MM.1S (cell line): ENCODE data around the gene MZT2A.
"Not testable (repeated sequence)": the region's sequence is repeated elsewhere in the genome, so short reads cannot be mapped to it uniquely, and the experiment has no call there.

Source experiments
- DNase-seq: peaks from one replicate; pipeline ENCODE4 v3.0.0-alpha.2; 2015
- H2AFZ ChIP-seq: fragments of 300-600 bp; sonication (generic); 2 replicates; pipeline ENCODE4 v1.6.0; 2016; ENCODE audit warnings: antibody characterized with exemption, low read length
- H3F3A ChIP-seq: fragments of 300-600 bp; sonication (generic); 2 replicates; pipeline ENCODE4 v1.6.1; 2016; ENCODE audit warnings: mild to moderate bottlenecking, antibody characterized with exemption, low read length, moderate library complexity, mixed read lengths; ENCODE audit not compliant: insufficient read depth
- H3K27ac ChIP-seq: fragments of 300-600 bp; sonication (generic); 2 replicates; pipeline ENCODE4 v1.5.1; 2016; ENCODE audit warnings: mild to moderate bottlenecking, low read length
- H3K27me3 ChIP-seq: fragments of 300-600 bp; sonication (generic); replicated peaks from 2 replicates; pipeline ENCODE4 v1.6.0; 2016; ENCODE audit warnings: low read length; ENCODE audit not compliant: insufficient read depth
- H3K36me3 ChIP-seq: fragments of 300-600 bp; sonication (generic); replicated peaks from 2 replicates; pipeline ENCODE4 v1.6.1; 2016; ENCODE audit warnings: mild to moderate bottlenecking, low read length, mixed read lengths; ENCODE audit not compliant: insufficient read depth
- H3K4me1 ChIP-seq: fragments of 300-600 bp; sonication (generic); 2 replicates; pipeline ENCODE4 v1.6.1; 2016; ENCODE audit warnings: low read length, mixed read lengths
- H3K4me2 ChIP-seq: fragments of 300-600 bp; sonication (generic); 2 replicates; pipeline ENCODE4 v1.6.0; 2016; ENCODE audit warnings: low read depth, low read length
- H3K4me3 ChIP-seq: fragments of 300-600 bp; sonication (generic); 2 replicates; pipeline ENCODE4 v1.5.1; 2016; ENCODE audit warnings: low read length, mixed read lengths
- H3K79me2 ChIP-seq: fragments of 300-600 bp; sonication (generic); 2 replicates; pipeline ENCODE4 v1.6.1; 2016; ENCODE audit warnings: mixed run types, low read length, mixed read lengths
- H3K9ac ChIP-seq: fragments of 300-600 bp; sonication (generic); 2 replicates; pipeline ENCODE4 v1.6.1; 2016; ENCODE audit warnings: low read length, mixed read lengths
- H3K9me2 ChIP-seq: fragments of 300-600 bp; sonication (generic); replicated peaks from 2 replicates; pipeline ENCODE4 v1.6.1; 2016; ENCODE audit warnings: mild to moderate bottlenecking, low read length, mixed read lengths; ENCODE audit not compliant: insufficient read depth
- H3K9me3 ChIP-seq: fragments of 300-600 bp; sonication (generic); replicated peaks from 2 replicates; pipeline ENCODE4 v1.6.1; 2016; ENCODE audit warnings: mild to moderate bottlenecking, low read length, mixed read lengths; ENCODE audit not compliant: insufficient read depth
- H4K20me1 ChIP-seq: fragments of 300-600 bp; sonication (generic); 2 replicates; pipeline ENCODE4 v1.6.1; 2016; ENCODE audit warnings: mild to moderate bottlenecking, low read length, moderate library complexity, mixed read lengths; ENCODE audit not compliant: insufficient read depth
- CTCF ChIP-seq: fragments of 300-600 bp; sonication (generic); IDR thresholded peaks from 2 replicates; pipeline ENCODE4 v1.5.1; 2016; ENCODE audit warnings: antibody characterized with exemption, low read length, mixed read lengths
- EZH2 ChIP-seq: fragments of 300-600 bp; sonication (generic); optimal IDR thresholded peaks from 2 replicates; pipeline ENCODE3; 2017; ENCODE audit warnings: low read depth, mild to moderate bottlenecking, antibody characterized with exemption, low read length, mixed read lengths
- EZH2phosphoT487 ChIP-seq: fragments of 300-600 bp; sonication (generic); IDR thresholded peaks from 2 replicates; pipeline ENCODE4 v1.6.1; 2018; ENCODE audit warnings: antibody characterized with exemption, low read length

MZT2A gene

GRCh38 chr2:131495506-131495905 is 3.3 kb upstream of the MZT2A start:
- H3K4me3 ChIP-seq, H3K4me1 ChIP-seq, H3K9me2 ChIP-seq, H3K27ac ChIP-seq, H3K4me2 ChIP-seq, H2AFZ ChIP-seq, H3F3A ChIP-seq, H3K27me3 ChIP-seq, H3K36me3 ChIP-seq, H3K9me3 ChIP-seq, DNase-seq, H3K9ac ChIP-seq: not testable (repeated sequence)
- peaks cover 13% of the 10 kb centered on the region; the same call in 1 of the 2 replicates for H4K20me1 ChIP-seq
- H3K79me2 ChIP-seq: peaks cover 83% of the 10 kb centered on the region

- DNase-seq: peak; percentile 35
- TF ChIP-seq CTCF (no peak), EZH2 (no peak), EZH2phosphoT487 (no peak)
- H2AFZ ChIP-seq: peak overlapping the region; percentile 75
- H3K36me3 ChIP-seq: no peaks in the 10 kb centered on the region
- H3K4me1 ChIP-seq: peaks cover 3% of the 10 kb centered on the region; the same call in 1 of the 2 replicates
- H3K27ac ChIP-seq: peak overlapping the region; percentile 97
- peak overlapping the region; percentile 83 for H3K4me2 ChIP-seq
- H3K9me3 ChIP-seq: no peaks in the 10 kb centered on the region
- no peaks in the 10 kb centered on the region for H3K27me3 ChIP-seq
- H3K79me2 ChIP-seq: peaks cover 84% of the 10 kb centered on the region
- H4K20me1 ChIP-seq: peaks cover 13% of the 10 kb centered on the region; the same call in 1 of the 2 replicates
- peak overlapping the region; percentile 99 for H3K9ac ChIP-seq
- H3K4me3 ChIP-seq: peak overlapping the region; percentile 99
- H3F3A ChIP-seq: peaks cover 4% of the 10 kb centered on the region; the same call in 1 of the 2 replicates
- H3K9me2 ChIP-seq: no peaks in the 10 kb centered on the region
Observed at GRCh38 chr2:131493199-131493968, 1.2 kb upstream of the MZT2A start.

GRCh38 chr2:131492418-131493198 is 411 bp upstream of the MZT2A start:
- Histone ChIP-seq H3K4me2 (peak overlapping the region; percentile 87), H4K20me1 (peaks cover 13% of the 10 kb centered on the region; the same call in 1 of the 2 replicates), H3K36me3 (no peaks in the 10 kb centered on the region), H3K79me2 (peaks cover 84% of the 10 kb centered on the region), H3K27me3 (no peaks in the 10 kb centered on the region), H3F3A (peaks cover 4% of the 10 kb centered on the region; the same call in 1 of the 2 replicates), H3K9me3 (no peaks in the 10 kb centered on the region), H3K27ac (peak overlapping the region; percentile 97), H3K9ac (peak overlapping the region; percentile 99), H3K4me3 (peak overlapping the region; percentile 99), H2AFZ (peak overlapping the region; percentile 80), H3K9me2 (no peaks in the 10 kb centered on the region), H3K4me1 (peaks cover 3% of the 10 kb centered on the region; the same call in 1 of the 2 replicates)
- TF ChIP-seq CTCF (peak; percentile 76), EZH2phosphoT487 (no peak), EZH2 (no peak)
- peak; percentile 97 for DNase-seq

- H4K20me1 ChIP-seq, H3K4me1 ChIP-seq, H3K27ac ChIP-seq: not testable (repeated sequence)
Observed at GRCh38 chr2:131491469-131491836, 744 bp downstream of the MZT2A start.

GRCh38 chr2:131490616-131491468 is 1.4 kb downstream of the MZT2A start:
- H3K9me2 ChIP-seq, H3K36me3 ChIP-seq, H3K4me1 ChIP-seq, H3K27me3 ChIP-seq, H4K20me1 ChIP-seq, H3K27ac ChIP-seq, H3K9me3 ChIP-seq, H3F3A ChIP-seq, DNase-seq: not testable (repeated sequence)
- Histone ChIP-seq H3K9ac (peak overlapping the region; percentile 79), H2AFZ (peak overlapping the region; percentile 65), H3K79me2 (peaks cover 66% of the 10 kb centered on the region), H3K4me2 (peak overlapping the region; percentile 72), H3K4me3 (peak overlapping the region; percentile 74)

More at GRCh38 chr2:131491469-131491836, 744 bp downstream of the MZT2A start:
- not testable (repeated sequence) for H3K9me2 ChIP-seq, H3K27me3 ChIP-seq, H3K36me3 ChIP-seq, H3F3A ChIP-seq, H3K9me3 ChIP-seq
- DNase-seq: peak; percentile 21
- H3K9ac ChIP-seq: peak overlapping the region; percentile 79
- peaks cover 73% of the 10 kb centered on the region for H3K79me2 ChIP-seq
- peak overlapping the region; percentile 74 for H3K4me3 ChIP-seq
- peak overlapping the region; percentile 72 for H3K4me2 ChIP-seq
- H2AFZ ChIP-seq: peak overlapping the region; percentile 65
